Measurements from ENCODE around the gene AMIGO3. TPM values are rescaled to one million over a fixed set of nuclear protein-coding genes. Genes with fewer than 3 reads are reported as not detected.

AMIGO3 gene
- total and polyA plus RNA-seq, 2 of the 8 experiments (the other 6 are each of a cell fraction or from before 2014, with no cell fraction given), result 1.6 to 8.8 TPM

GRCh38 chr3:49671291-49672288, 47.9 kb downstream of the AMIGO3 start (continued):
- TF ChIP-seq CHD7 (IDR thresholded peaks at IDR 0.05; ENCODE audit: insufficient replicate concordance, low read length), result no peak
- TF ChIP-seq SP2 (IDR thresholded peaks at IDR 0.05; ENCODE audit: low read length), result no peak
- no peak for TF ChIP-seq RBBP5 (IDR thresholded peaks at IDR 0.05; ENCODE audit: borderline replicate concordance, low read depth, low read length)
